ENCODE measurements around the gene THAP7.

THAP7 gene

GRCh38 chr22:20964090-20964798, 37.7 kb downstream of the THAP7 start:
- DNase-seq (ENCODE audit: low spot score), result no peak

- no peak for DNase-seq (ENCODE audit: low spot score)
Measured at GRCh38 chr22:20963201-20964052, 38.5 kb downstream of the THAP7 start.

GRCh38 chr22:20962491-20962945, 39.4 kb downstream of the THAP7 start:
- DNase-seq (ENCODE audit: low spot score), result no peak

GRCh38 chr22:20960609-20961008, 41.3 kb downstream of the THAP7 start:
- no peak for DNase-seq (ENCODE audit: low spot score)

GRCh38 chr22:20959578-20960461, 42.1 kb downstream of the THAP7 start:
- DNase-seq (ENCODE audit: low spot score), result no peak

GRCh38 chr22:20957683-20958431, 44.1 kb downstream of the THAP7 start:
- DNase-seq (ENCODE audit: low spot score), result no peak

- no peak for DNase-seq (ENCODE audit: low spot score)
Measured at GRCh38 chr22:20957102-20957682, 44.7 kb downstream of the THAP7 start.

- no peak for DNase-seq (ENCODE audit: low spot score)
Measured at GRCh38 chr22:20956258-20957101, 45.4 kb downstream of the THAP7 start.

GRCh38 chr22:20955548-20955947, 46.4 kb downstream of the THAP7 start:
- DNase-seq (ENCODE audit: low spot score), result no peak

- no peak for DNase-seq (ENCODE audit: low spot score)
Measured at GRCh38 chr22:20953668-20954500, 48.0 kb downstream of the THAP7 start.

GRCh38 chr22:20953342-20953608, 48.6 kb downstream of the THAP7 start:
- DNase-seq (ENCODE audit: low spot score), result no peak

GRCh38 chr22:20952544-20953341, 49.2 kb downstream of the THAP7 start:
- no peak for DNase-seq (ENCODE audit: low spot score)

GRCh38 chr22:20951932-20952380, 50.0 kb downstream of the THAP7 start:
- no peak for DNase-seq (ENCODE audit: low spot score)

- DNase-seq (ENCODE audit: low spot score), result no peak
Measured at GRCh38 chr22:20951151-20951931, 50.6 kb downstream of the THAP7 start.

GRCh38 chr22:20949698-20950183, 52.2 kb downstream of the THAP7 start:
- DNase-seq (ENCODE audit: low spot score), result no peak

Data from HuH-7.5 (cell line).